ENCODE data around the gene KAZN.

Gene KAZN

DNA sequence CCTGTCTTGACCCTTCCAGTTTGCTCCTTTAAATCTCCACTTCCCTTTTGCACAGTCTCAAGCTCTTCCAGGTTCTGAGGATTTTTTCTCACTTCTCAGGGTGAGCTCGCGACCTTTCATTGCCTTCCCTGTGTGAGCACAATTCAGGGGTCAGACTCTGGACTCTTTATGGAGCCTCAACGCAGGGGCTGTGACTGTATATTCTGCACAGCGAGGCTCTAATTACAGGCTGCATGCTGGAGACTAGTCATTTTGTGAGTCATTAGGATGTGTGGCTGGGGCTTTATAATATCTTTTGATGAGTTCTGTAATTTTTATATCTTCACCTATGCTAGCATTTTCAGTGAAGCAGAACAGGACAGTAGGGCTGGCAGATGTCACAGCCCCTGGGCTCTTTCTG, 270.7 kb downstream of the KAZN start:
- H3K4me3 ChIP-seq (ENCODE audit: control insufficient read depth, low read depth, low read length) = no peak overlapping the region
- TF ChIP-seq, protein P1, sequence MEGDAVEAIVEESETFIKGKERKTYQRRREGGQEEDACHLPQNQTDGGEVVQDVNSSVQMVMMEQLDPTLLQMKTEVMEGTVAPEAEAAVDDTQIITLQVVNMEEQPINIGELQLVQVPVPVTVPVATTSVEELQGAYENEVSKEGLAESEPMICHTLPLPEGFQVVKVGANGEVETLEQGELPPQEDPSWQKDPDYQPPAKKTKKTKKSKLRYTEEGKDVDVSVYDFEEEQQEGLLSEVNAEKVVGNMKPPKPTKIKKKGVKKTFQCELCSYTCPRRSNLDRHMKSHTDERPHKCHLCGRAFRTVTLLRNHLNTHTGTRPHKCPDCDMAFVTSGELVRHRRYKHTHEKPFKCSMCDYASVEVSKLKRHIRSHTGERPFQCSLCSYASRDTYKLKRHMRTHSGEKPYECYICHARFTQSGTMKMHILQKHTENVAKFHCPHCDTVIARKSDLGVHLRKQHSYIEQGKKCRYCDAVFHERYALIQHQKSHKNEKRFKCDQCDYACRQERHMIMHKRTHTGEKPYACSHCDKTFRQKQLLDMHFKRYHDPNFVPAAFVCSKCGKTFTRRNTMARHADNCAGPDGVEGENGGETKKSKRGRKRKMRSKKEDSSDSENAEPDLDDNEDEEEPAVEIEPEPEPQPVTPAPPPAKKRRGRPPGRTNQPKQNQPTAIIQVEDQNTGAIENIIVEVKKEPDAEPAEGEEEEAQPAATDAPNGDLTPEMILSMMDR (conservative IDR thresholded peaks at IDR 0.05; ENCODE audit: control insufficient read depth, insufficient read depth, low read depth, low read length) = no peak
- DNase-seq (ENCODE audit: low read depth) = no peak

DNA sequence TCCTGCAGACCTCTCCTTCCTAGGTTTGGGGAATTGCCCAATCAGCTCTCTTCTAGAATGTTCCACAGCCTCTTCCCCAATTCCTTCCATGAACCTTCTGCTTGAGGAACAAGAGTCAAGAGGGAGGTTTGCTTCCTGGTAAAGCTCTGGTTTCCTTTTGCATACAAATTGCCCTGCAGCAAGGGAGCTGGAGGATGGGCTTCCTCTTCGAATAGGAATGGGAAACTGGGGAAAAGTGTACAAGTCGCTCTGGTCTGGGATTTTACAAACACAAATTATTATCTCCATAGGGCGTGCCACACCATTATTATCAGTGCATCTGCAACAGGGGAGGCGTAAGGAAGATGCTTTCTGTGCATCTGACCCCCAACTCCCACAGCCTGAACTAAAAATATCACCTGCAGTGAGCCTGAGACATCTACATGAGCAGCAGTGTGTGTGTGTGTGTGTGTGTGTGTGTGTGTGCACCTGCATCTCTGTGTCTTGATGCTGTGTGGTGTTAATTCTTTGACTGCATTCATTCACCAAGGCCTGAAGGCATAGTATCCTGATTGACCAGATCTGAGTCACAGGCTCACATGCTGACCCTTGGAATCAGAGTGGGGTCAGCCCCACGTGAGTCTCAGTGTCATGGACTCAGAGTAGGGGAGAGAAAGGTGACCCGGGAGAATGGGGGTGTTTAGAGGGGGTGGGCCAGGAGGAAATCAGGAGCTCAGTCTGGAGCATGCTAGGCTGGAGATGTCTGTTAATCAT, 272.9 kb downstream of the KAZN start:
- H3K4me3 ChIP-seq (ENCODE audit: control insufficient read depth, low read depth, low read length) = no peak overlapping the region
- TF ChIP-seq, protein P1 (conservative IDR thresholded peaks at IDR 0.05; ENCODE audit: control insufficient read depth, insufficient read depth, low read depth, low read length) = no peak
- DNase-seq (ENCODE audit: low read depth) = no peak

DNA sequence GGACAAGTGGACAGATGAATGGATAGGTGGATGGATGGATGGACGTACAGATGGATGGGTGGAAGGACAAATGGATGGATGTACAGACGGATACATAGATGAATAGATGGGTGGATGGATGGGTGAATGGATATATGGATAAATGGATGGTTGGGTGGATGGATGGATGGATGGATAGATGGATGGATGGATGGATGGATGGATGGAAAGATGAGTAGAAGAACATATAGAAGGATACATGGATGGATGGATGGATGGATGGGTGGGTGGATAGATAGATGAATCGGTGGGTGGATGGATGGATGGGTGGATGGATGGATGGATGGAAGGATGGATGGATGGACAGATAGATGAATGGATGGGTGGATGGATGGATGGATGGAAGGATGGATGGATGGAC, 274.3 kb downstream of the KAZN start:
- TF ChIP-seq, protein P1 (conservative IDR thresholded peaks at IDR 0.05; ENCODE audit: control insufficient read depth, insufficient read depth, low read depth, low read length) = no peak
- DNase-seq (ENCODE audit: low read depth) = no peak
- no peak overlapping the region for H3K4me3 ChIP-seq (ENCODE audit: control insufficient read depth, low read depth, low read length)

DNA sequence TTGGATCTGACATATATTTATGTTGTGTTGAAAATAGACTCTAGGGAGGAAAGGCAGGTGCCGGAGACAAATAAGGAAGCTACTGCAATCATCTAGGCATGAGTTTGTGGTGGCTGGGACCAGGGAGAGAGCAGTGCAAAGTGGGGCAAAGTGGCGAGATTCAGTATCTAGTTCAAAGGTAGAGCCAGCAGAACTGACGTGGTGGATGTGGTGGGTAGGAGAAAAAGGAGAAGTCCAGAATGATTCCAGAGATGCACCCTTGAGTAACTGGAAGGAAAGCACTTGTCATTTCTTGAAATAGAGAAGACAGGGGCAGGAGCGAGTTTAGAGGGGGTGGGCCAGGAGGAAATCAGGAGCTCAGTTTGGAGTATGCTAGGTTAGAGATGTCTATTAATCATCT, 275.2 kb downstream of the KAZN start:
- TF ChIP-seq, protein P1 (conservative IDR thresholded peaks at IDR 0.05; ENCODE audit: control insufficient read depth, insufficient read depth, low read depth, low read length) = no peak
- no peak overlapping the region for H3K4me3 ChIP-seq (ENCODE audit: control insufficient read depth, low read depth, low read length)
- no peak for DNase-seq (ENCODE audit: low read depth)

DNA sequence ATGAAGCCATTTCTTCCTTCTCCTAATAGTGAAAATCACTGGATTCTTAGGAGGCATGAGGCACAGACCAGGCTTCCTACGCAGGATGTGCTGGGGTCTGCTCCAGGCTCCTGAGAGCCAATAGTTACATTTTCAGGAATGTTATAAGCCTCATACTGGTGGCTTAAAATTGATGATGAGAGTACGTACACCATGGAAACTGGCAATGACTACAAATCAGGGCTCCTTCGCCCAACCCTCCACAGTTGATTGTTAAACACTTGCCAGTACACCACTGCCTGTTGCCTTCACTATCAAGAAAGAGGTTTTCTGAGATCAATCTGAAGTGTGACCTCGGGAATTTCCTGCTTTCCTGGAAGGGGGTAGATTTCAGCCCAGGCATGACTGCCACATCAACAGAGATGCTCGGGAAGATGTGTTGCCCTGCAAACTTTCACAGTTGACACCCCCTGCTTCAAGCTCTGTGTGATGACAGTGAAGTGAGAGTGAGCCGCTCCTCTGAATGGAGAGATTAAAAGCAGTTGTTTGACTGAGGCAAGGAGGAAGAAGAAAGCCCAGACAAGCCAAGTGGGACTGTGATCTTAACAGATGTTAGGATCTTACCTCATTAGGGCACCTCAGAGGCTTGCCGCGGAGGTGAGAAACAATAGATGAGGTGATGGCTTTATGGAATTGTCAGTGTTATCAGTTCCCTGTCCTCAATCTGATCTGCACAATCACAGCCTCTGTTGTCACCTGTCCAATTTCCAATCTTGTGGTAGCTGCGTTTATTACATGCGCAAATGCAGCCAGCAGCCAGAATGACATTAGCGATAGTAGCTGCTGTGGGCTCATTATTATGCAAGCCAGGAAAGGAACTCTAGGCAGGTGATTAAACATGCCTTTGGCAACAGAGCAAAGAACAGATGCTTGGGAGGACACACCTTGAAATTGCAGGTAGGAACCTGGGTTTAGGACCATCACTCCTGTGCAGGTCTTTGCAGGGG, 277.3 kb downstream of the KAZN start:
- H3K4me3 ChIP-seq (ENCODE audit: control insufficient read depth, low read depth, low read length) = no peak overlapping the region
- TF ChIP-seq, protein P1 (conservative IDR thresholded peaks at IDR 0.05; ENCODE audit: control insufficient read depth, insufficient read depth, low read depth, low read length) = no peak
- no peak for DNase-seq (ENCODE audit: low read depth)

DNA sequence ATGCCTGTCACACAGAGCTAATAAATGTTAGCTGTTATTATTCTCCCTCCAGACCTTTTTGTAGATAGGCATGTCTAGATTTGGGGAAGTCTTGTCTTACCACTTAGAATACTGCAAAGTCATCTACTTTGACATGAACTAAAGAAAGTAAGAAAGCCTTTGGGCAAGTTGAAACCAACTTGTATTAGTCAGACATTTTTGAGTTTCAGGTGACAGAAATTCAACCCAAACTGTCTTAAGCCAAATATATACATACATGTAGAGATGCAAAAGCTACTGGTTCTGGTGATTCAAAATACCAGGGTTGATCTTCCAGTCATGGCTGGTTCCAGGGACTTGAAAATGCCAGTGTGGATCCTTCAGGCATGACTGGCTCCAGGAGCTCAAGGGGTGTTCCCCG, 278.3 kb downstream of the KAZN start:
- DNase-seq (ENCODE audit: low read depth) = no peak
- TF ChIP-seq, protein P1 (conservative IDR thresholded peaks at IDR 0.05; ENCODE audit: control insufficient read depth, insufficient read depth, low read depth, low read length) = no peak
- H3K4me3 ChIP-seq (ENCODE audit: control insufficient read depth, low read depth, low read length) = no peak overlapping the region

All from fibroblast of mammary gland (primary cell).